Tibial nerve (tissue), 4 donors: ENCODE data around the gene SKOR1.

Experiments
- EP300 ChIP-seq, 2 donors: sonication (generic); formaldehyde crosslinking; IDR thresholded peaks; one replicate each; pipeline ENCODE4 v1.6.1; 2017; ENCODE audit warnings: antibody characterized with exemption in 2 of 2, mild to moderate bottlenecking in 1 of 2
- POLR2A ChIP-seq, 2 donors: fragments of 450-650 bp; IDR thresholded peaks; one replicate each; pipeline ENCODE4 v1.6.1; 2017; ENCODE audit warnings: antibody characterized with exemption in 2 of 2, mild to moderate bottlenecking in 2 of 2, moderate library complexity in 2 of 2
- TF ChIP-seq, protein P1 (sequence below), 5 experiments: fragments of 200-600 bp in 3 of 5; fragments of 450-650 bp in 2 of 5; sonication (generic) in 3 of 5; IDR thresholded peaks; one replicate each; pipeline ENCODE4 v1.5.1; 2016 to 2019; ENCODE audit warnings: antibody characterized with exemption in 5 of 5, mild to moderate bottlenecking in 3 of 5, moderate library complexity in 2 of 5

DNA sequence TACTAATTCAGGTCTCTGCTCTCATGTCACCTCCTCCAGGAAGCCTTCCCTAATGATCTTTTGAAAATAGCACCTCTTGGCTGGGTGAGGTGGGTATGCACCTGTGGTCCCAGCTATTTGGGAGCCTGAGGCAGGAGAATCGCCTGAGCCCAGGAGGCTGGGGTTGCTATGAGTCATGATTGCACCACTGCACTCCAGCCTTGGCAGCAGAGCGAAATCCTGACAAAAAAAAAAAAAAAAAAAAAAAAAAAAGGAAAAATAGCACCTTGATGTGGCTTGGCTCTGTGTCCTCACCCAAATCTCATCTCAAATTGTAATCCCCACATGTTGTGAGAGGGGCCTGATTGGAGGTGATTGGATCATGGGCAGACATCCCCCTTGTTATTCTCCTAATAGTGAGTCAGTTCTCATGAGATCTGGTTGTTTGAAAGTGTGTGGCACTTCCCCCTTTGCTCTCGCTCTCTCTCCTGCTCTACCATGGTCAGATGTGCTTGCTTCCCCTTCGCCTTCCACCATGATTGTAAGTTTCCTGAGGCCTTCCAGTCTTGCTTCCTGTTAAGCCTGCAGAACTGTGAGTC lies 25.8 kb downstream of the SKOR1 start:
- TF ChIP-seq, protein P1, sequence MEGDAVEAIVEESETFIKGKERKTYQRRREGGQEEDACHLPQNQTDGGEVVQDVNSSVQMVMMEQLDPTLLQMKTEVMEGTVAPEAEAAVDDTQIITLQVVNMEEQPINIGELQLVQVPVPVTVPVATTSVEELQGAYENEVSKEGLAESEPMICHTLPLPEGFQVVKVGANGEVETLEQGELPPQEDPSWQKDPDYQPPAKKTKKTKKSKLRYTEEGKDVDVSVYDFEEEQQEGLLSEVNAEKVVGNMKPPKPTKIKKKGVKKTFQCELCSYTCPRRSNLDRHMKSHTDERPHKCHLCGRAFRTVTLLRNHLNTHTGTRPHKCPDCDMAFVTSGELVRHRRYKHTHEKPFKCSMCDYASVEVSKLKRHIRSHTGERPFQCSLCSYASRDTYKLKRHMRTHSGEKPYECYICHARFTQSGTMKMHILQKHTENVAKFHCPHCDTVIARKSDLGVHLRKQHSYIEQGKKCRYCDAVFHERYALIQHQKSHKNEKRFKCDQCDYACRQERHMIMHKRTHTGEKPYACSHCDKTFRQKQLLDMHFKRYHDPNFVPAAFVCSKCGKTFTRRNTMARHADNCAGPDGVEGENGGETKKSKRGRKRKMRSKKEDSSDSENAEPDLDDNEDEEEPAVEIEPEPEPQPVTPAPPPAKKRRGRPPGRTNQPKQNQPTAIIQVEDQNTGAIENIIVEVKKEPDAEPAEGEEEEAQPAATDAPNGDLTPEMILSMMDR (IDR thresholded peaks at IDR 0.05): no peak
- TF ChIP-seq EP300 (IDR thresholded peaks at IDR 0.05): no peak
- no peak for TF ChIP-seq POLR2A (IDR thresholded peaks at IDR 0.05)
